SIG-M5 (cell line): ENCODE measurements around the gene ADSS1.

Source experiments
- DNase-seq: peaks from one replicate; lab custom pipeline; 2025; lab: John Stamatoyannopoulos, UW

The ADSS1 gene

GRCh38 chr14:104734051-104734587 is 10.1 kb downstream of the ADSS1 start:
- no peak for DNase-seq

DNA sequence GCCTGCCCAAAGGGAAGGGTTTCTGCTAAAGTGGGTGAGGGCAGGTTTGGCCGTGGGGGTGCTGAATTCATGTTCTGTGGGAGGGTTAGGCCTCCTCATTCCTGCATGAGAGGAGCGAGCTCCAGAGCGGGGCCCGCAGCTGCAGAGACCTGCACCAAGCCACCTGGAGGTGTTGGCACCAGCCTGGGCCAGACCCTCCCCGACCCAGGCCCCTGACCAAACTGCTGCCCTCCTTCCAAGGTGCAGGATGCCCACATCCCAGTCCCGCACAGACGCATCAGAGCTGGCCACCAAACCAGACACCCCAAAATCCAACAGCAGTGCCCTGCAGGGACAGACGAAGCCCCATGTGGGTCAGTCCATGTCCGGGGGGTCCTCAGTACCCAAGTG is 10.6 kb downstream of the ADSS1 start:
- DNase-seq, result no peak

- no peak for DNase-seq
Observed at GRCh38 chr14:104734991-104735779, 11.2 kb downstream of the ADSS1 start.

DNA sequence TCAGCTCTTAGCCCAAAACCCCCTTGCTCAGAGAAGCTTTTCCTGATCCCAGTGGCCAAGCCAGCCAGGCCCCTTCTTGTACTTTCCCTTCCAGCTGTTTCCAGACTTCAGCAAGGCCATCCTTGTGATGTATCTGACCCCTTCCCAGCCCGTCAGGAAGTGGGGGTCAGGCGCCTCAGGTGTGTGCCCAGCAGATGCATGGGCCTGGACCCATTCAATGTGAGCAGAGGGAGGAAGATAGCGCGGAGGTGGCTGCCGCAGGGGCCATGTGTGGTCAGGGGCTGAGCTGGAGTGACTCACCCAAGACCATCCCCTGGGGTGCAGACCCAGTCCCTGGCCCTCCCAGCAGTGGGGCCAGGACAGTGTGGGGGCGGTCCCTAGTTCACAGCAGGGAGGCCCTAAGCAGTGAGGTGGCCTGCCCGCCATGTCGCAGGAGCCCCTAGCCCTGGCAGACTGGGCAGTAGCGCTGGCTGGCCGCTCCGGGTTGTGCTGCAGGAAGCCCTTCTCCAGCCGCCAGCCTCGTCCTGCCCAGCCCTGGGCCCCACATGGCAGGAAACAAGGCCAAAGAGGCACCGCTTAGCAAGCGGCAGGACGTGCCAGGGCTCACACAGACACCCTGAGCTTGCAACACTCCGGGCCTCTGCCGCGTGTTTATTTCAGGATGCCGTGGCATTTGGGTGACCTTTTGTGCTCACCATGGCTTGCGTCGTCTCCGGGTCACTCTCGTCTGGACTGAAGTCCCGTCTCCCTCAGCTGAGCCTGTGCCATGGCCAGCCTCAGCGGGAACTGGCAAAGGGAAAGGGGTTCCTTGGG is 12.0 kb downstream of the ADSS1 start:
- no peak for DNase-seq

- no peak for DNase-seq
Observed at GRCh38 chr14:104738375-104739019, 14.5 kb downstream of the ADSS1 start.

- no peak for DNase-seq
Observed at GRCh38 chr14:104739026-104739425, 15.0 kb downstream of the ADSS1 start.

GRCh38 chr14:104739546-104740516 is 15.8 kb downstream of the ADSS1 start:
- DNase-seq, result no peak

DNA sequence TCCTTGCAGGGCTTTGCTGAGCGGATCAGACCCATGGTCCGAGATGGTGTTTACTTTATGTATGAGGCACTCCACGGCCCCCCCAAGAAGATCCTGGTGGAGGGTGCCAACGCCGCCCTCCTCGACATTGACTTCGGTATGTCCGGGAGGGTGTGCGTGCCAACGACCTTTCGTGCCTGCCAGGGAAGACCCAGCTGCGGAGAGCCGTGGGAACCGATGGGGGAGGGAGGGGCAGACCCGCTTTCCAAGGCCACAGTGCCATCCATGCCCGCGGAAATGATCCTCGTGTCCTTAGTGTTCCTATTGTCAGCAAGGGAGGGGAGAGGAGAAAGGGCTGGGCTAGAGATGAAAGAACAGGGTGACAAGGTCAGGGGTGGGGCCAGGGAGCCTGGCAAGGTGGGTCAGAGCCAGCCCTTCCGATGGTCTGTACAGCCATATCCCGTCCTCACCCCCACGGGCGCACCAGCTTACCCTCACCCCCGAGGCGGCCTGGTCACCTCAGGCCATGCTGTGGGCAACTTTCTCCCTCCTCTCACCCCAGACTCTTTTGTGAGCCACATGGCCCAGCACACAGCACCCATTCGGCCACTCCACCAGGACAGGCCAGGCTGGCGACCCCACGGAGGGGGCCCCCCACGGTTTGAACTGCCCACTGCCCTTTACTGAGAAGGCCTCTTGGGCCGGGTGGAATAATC is 17.2 kb downstream of the ADSS1 start:
- no peak for DNase-seq

- no peak for DNase-seq
Observed at GRCh38 chr14:104741803-104742251, 17.8 kb downstream of the ADSS1 start.

- no peak for DNase-seq
Observed at GRCh38 chr14:104742586-104743455, 18.8 kb downstream of the ADSS1 start.

DNA sequence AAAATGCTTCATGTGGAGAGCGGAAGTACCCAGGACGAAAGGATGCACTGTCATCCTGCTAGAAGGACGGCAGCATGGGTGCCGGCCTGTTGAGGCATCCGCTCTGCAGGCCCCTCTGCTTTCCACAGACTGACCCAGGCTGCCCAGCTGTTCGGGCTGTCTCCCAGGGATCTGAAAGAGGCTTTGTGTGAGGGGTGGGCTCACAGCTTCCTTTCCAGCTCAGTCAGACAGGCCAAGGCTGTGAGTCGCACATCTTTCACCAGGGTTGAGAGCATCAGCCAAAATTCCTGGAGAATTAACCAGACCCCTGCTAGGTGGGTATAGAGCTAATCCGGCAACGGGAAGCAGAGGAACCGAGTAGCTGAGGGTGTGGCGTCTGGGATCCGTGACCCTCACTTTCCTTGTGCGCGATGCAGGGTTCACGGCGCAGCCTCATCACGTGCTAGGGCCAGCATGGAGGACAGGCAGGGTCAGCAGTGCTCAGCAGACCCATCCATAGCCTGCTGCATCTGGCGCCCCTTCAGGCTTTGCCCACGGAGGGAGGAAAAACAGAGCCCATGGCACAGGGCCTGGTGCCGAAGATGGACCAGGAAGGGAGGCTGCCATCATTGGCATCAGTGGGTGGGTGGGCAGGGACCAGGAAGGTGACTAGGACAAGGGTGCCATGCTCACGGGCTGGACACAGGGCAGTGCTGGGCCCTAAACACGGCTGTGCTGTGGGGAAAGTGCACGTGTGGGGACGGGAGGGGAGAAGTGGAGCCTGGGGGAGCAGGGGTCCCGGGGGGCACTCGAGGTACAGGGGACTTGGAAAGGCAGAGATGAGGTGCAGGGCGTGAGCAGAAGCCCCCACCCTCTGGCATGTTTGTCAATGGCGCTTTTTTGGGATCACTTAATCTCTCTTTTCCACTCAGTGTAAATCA is 19.7 kb downstream of the ADSS1 start:
- no peak for DNase-seq

- no peak for DNase-seq
Observed at GRCh38 chr14:104744484-104744883, 20.5 kb downstream of the ADSS1 start.

DNA sequence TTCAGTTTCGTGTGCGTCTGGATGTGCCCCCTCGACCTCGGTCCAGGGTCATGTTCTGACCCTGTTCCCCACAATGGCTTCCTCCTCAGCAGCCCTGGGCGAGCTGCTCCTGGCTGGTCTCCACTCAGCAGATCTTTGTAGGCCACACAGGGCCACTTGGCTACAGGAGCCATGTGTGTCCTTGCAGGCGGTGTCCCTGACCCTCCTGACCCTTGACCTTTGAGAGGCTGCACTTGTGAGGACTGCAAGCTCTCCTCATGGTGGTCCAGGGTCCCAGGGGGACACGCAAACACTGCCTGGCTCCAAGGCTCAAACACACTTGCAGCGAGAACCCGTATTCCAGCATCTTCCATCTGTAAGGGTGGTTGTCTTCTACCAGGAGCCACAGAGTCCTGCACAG is 21.4 kb downstream of the ADSS1 start:
- no peak for DNase-seq

GRCh38 chr14:104746071-104746545 is 22.1 kb downstream of the ADSS1 start:
- no peak for DNase-seq

GRCh38 chr14:104746934-104747481 is 23.0 kb downstream of the ADSS1 start:
- DNase-seq, result no peak

- no peak for DNase-seq
Observed at GRCh38 chr14:104747876-104748275, 23.8 kb downstream of the ADSS1 start.

DNA sequence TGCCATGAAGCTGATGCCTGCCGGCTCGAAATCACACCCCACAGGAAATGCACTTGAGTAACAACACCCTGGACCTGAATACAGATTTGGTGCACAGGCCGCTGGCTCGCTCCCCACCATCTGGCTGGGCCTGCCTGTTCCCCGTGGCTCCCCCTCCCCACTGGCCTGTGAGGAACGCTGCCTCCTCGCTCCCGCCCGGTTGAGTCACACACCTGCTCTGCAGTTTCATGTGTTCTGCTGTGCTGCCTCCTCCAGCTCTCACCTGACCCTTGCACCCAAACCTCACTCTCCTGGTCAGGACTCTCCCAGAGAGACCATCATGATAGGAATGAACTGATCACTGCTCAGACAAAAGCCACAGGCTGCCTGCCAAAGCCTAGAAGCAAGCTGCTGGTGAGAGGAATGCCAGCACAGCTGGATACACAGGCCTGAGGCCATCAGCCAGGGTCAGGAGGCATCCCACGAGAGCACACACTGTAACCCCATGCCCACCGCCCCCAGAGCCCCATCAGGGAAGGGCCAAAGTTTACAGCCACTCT is 25.2 kb downstream of the ADSS1 start:
- DNase-seq, result no peak
